PFSK-1 (cell line): ENCODE results near the gene BMAL1.

ENCODE experiments used
- FOXP2 ChIP-seq: optimal IDR thresholded peaks from 2 replicates; pipeline ENCODE3; 2011; ENCODE audit warnings: borderline replicate concordance, control low read depth, inconsistent platforms; ENCODE audit not compliant: insufficient read depth; ENCODE audit errors: extremely low read length, extremely low read depth
- POLR2AphosphoS5 ChIP-seq: IDR thresholded peaks from 2 replicates; pipeline ENCODE4 v1.6.1; 2012; ENCODE audit warnings: low read depth, mild to moderate bottlenecking, control low read depth, low read length, moderate library complexity
- SIN3A ChIP-seq: IDR thresholded peaks from 2 replicates; pipeline ENCODE4 v1.6.1; 2012; ENCODE audit warnings: mild to moderate bottlenecking, low read length, moderate library complexity, borderline replicate concordance; ENCODE audit not compliant: insufficient read depth
- TAF1 ChIP-seq: IDR thresholded peaks from 2 replicates; pipeline ENCODE4 v1.6.1; 2012; ENCODE audit warnings: low read length, control low read depth, borderline replicate concordance; ENCODE audit not compliant: insufficient read depth
- TF ChIP-seq, protein P1 (sequence below), 2 experiments: IDR thresholded peaks; 2 replicates each; pipeline versions ENCODE4 v1.6.1 to v1.8.0; 2011 to 2012; ENCODE audit warnings: low read depth in 2 of 2, low read length in 2 of 2, control low read depth in 1 of 2, inconsistent platforms in 1 of 2, mild to moderate bottlenecking in 1 of 2, moderate library complexity in 1 of 2; ENCODE audit not compliant: insufficient read depth in 1 of 2

DNA sequence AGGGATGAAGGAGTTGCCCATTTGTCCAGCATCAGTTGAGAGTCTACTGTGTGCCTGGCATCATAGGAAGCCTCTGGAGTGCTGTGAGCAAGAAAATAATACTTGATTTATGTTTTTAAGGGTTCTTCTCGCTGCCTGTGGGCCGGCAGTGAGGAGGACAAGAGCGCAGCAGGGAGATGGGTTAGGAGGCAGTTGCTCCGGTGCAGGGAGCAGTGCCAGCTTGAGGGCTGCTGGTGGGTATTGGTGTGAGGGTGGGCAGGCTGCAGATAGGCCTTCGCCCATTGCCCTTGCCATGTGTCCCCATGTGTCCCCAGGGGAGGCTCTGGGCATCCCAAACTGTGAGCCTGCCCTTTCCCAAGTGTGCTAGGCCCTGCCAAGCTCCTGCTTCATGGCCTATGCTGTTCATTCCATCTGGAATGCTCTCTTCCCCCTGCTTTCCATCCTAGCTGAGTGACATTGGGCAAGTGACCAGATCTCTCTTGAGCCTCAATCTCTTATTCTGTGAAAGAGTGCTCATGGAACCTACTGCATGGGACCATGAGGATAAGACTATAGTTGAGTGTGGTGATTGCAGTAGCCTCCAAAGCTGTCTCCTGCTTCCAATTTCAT, 19.8 kb downstream of the BMAL1 start:
- TF ChIP-seq POLR2AphosphoS5 (no peak), SIN3A (no peak), TAF1 (no peak), FOXP2 (no peak)
- TF ChIP-seq, protein P1, sequence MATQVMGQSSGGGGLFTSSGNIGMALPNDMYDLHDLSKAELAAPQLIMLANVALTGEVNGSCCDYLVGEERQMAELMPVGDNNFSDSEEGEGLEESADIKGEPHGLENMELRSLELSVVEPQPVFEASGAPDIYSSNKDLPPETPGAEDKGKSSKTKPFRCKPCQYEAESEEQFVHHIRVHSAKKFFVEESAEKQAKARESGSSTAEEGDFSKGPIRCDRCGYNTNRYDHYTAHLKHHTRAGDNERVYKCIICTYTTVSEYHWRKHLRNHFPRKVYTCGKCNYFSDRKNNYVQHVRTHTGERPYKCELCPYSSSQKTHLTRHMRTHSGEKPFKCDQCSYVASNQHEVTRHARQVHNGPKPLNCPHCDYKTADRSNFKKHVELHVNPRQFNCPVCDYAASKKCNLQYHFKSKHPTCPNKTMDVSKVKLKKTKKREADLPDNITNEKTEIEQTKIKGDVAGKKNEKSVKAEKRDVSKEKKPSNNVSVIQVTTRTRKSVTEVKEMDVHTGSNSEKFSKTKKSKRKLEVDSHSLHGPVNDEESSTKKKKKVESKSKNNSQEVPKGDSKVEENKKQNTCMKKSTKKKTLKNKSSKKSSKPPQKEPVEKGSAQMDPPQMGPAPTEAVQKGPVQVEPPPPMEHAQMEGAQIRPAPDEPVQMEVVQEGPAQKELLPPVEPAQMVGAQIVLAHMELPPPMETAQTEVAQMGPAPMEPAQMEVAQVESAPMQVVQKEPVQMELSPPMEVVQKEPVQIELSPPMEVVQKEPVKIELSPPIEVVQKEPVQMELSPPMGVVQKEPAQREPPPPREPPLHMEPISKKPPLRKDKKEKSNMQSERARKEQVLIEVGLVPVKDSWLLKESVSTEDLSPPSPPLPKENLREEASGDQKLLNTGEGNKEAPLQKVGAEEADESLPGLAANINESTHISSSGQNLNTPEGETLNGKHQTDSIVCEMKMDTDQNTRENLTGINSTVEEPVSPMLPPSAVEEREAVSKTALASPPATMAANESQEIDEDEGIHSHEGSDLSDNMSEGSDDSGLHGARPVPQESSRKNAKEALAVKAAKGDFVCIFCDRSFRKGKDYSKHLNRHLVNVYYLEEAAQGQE (IDR thresholded peaks at IDR 0.05; ENCODE audit: insufficient read depth in 1 of 2, low read depth in 2 of 2, low read length in 2 of 2) = no peak
